Activated CD8-positive, alpha-beta memory T cell treated with anti-CD3 and anti-CD28 coated beads, Interleukin-2, amount 50 U/mL, for 4 hours (primary cell): ENCODE data around the gene DCAF17.
"Not testable (repeated sequence)": the region's sequence is repeated elsewhere in the genome, so short reads cannot be mapped to it uniquely, and the experiment has no call there.

Experiments
- DNase-seq: peaks from one replicate; pipeline ENCODE4 v3.0.0-alpha.2; 2020

Gene DCAF17

GRCh38 chr2:171516793-171517192 lies 82.8 kb downstream of the DCAF17 start:
- DNase-seq: no peak

- DNase-seq: no peak
Measured at GRCh38 chr2:171520471-171520870, 86.4 kb downstream of the DCAF17 start.

DNA sequence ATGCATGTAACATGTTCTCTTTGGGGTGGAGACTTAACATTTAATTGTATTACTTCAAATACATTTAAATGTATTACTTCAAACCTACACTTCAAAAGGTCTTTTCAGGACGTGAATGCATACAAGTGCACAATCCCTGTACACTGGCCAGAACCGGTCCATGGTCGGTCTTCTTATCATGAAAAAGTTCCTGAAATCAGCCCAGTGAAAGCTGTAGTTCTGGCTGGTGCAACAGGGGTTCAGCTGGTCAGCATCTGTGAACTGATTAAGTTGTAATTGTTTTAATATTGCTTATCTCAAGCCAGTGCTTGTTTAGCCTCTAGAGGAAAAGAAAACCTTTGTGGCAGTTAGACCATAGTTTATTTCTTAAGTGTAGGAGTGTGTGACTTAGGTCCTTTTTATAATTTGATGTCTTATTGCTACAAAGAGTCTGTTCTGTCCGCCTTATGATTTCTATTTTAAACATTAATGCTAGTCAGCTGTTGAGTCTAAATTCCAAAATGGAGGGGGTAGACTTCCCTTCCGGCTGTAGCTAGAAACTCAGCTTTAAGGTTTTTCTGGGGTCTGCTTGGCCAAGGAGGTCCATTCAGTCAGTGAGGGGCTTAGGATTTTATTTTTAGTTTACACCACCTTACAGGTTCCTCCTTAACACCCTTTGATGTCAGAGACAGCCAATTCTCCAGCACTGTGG lies 87.5 kb downstream of the DCAF17 start:
- no peak for DNase-seq

DNA sequence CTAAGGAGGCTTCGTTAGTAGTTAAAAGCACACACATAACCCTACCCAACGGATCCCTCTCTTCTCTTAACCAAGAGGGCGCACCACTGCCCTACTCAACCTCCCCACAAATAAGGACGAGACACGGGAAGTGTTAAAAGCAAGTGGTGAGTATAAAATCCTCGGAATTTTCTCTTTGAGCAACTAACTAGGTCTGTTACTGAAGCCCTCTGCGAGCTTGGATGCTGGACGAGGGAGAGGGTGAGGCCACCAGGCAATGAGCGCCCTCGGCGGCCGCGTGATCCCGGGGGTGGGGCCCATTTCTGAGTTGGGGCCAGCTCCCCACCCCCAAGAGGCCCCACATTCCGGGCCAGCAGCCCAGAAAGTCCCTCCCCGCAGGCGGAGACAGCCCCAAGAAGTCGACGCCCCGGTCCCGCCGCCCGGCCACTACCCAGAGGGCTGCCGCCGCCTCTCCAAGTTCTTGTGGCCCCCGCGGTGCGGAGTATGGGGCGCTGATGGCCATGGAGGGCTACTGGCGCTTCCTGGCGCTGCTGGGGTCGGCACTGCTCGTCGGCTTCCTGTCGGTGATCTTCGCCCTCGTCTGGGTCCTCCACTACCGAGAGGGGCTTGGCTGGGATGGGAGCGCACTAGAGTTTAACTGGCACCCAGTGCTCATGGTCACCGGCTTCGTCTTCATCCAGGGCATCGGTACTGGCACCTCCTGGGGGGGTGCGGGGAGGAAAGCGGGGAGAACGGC lies 88.2 kb downstream of the DCAF17 start, which contains the start of gene CYBRD1:
TSS of gene CYBRD1 (plus strand) at position 423 of the 736 bp plus-strand sequence. CDS start at position 495, 72 bp downstream.
- DNase-seq: no peak

GRCh38 chr2:171522788-171523087 lies 88.7 kb downstream of the DCAF17 start:
- no peak for DNase-seq

DNA sequence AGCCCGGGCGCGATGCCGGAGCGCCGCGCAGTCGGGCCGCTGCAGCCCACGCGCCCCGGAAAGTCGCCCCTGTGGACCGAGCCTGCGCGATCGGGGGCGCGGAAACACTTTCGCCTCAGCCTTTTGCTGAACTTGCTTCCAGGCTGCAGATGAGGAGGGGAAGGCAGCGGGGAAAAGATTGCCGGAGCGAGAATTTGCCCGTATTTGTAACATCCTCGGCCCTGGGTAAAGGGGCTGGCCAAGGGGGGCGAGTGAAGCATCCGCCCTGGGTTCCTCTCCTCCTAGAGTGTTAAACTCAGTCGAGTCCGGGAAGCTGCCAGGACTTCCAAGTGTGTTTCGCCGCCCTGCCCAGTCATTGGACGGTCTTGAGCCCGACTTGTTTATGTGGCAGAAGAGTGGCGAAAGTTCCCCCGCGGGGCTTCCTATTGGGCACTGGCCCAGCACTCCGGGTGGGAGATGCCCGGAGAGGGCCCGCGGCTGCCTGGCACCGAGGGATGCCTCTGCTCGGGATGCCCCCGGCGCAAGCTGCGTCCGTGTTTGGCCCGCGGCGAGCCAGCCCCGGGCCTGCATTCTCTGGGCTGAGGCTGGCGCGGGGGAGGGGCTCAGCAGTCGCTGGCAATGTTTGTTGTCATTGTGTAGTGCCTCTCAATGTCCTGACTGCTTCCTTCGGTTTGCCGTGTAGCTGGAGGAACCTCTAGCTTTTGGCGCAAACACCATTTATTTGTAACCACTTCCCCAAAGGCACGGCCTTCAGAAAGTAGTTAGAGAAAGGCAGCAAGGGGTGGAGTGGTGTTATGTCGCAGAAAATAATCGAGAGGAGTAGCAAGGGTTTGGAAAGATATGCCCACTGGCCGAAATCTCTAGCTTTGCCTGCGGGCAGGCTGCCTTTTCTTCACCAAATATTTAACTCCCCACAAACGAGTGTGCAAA lies 89.3 kb downstream of the DCAF17 start:
- DNase-seq: no peak

DNA sequence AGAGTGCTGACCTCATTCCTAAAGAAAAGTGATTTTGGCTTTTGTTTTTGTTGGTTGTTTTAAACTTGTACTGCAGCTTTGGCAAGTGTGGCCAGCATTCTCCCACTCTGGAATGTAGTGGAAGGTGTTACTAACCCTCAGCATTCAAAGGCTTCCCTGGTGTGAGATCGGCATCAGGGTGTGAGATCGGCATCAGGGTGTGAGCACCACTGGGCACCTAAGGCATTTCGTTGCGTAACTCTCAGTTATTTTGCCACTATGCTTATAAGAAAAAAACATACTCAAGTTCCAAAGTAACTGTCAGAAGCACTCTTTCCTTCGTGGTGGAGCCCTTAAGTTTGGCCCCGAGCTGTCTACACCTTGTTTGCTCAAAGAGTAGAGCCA lies 90.0 kb downstream of the DCAF17 start:
- DNase-seq: no peak

GRCh38 chr2:171529914-171530313 lies 95.9 kb downstream of the DCAF17 start:
- DNase-seq: no peak

GRCh38 chr2:171530378-171530777 lies 96.4 kb downstream of the DCAF17 start:
- no peak for DNase-seq

DNA sequence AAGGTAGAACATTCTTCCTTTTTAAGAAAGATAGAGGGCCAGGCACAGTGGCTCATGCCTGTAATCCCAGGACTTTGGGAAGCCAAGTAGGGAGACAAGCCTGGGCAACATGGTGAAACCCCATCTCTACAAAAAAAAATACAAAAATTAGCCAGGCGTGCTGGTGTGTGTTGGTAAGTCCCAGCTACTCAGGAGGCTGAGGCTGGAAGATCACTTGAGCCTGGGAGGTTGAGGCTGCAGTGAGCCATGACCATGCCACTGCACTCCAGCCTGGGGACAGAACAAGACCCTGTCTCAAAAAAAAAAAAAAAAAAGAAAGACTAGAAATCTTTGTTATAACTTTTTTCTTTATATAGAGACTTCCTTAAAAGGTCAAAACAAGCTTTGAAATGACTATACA lies 96.8 kb downstream of the DCAF17 start:
- DNase-seq: not testable (repeated sequence)

DNA sequence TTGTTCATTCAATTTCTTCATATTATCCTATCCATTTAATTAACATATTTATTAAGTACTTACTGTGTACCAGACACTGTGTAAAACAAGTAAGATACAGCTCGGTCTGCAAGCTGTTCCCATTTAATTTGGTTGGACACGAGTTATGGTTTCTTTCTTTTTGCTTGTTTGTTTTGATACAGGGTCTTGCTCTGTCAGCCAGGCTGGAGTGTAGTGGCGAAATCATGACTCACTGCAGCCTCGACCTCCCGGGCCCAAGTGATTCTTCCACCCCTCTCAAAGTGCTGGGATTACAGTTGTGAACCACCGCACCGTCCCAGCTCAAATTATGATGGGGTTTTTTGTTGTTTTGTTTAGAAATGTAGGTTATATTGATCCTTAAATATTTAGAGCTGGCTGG lies 97.3 kb downstream of the DCAF17 start:
- DNase-seq: no peak

GRCh38 chr2:171531836-171532450 lies 97.9 kb downstream of the DCAF17 start:
- DNase-seq: no peak

DNA sequence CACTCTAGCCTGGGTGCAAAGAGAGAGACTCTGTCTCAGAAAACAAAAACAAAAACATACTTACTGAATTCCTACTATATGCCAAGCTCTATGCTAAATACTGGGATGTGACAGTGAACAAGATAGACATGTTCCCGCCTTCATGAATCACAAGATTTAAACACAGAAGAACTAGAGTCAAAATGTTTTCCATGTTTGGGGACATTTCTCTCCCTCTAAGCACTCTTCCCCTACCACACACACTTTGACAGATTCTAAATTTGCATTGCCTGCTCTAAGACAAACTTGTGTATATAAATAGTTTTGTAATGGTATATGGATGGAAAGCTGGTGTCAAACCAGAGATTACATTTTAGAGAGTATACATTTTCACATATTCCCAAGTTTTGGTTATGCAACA lies 99.3 kb downstream of the DCAF17 start:
- no peak for DNase-seq
